NCI-H1105 treated with DMSO at 0.1 percent for 48 hours (cell line): ENCODE measurements around the gene SDR39U1.

Source experiments
- DNase-seq: peaks from one replicate; lab custom pipeline; 2025; lab: John Stamatoyannopoulos, UW

SDR39U1 gene

GRCh38 chr14:24428628-24429394 lies 13.8 kb downstream of the SDR39U1 start:
- DNase-seq: no peak

- no peak for DNase-seq
Measured at GRCh38 chr14:24427537-24428508, 14.8 kb downstream of the SDR39U1 start.

- no peak for DNase-seq
Measured at GRCh38 chr14:24426912-24427536, 15.6 kb downstream of the SDR39U1 start.

- no peak for DNase-seq
Measured at GRCh38 chr14:24426150-24426911, 16.2 kb downstream of the SDR39U1 start.

- DNase-seq: peak; percentile 6
Measured at GRCh38 chr14:24425704-24426103, 16.9 kb downstream of the SDR39U1 start.

- DNase-seq: no peak
Measured at GRCh38 chr14:24422694-24423601, 19.6 kb downstream of the SDR39U1 start.

GRCh38 chr14:24422261-24422660 lies 20.3 kb downstream of the SDR39U1 start:
- no peak for DNase-seq

- DNase-seq: no peak
Measured at GRCh38 chr14:24418492-24418873, 24.1 kb downstream of the SDR39U1 start.

GRCh38 chr14:24417832-24418491 lies 24.6 kb downstream of the SDR39U1 start:
- DNase-seq: no peak

GRCh38 chr14:24416932-24417619 lies 25.5 kb downstream of the SDR39U1 start:
- no peak for DNase-seq

- no peak for DNase-seq
Measured at GRCh38 chr14:24416254-24416931, 26.2 kb downstream of the SDR39U1 start.

- DNase-seq: no peak
Measured at GRCh38 chr14:24415421-24416253, 26.9 kb downstream of the SDR39U1 start.

- DNase-seq: no peak
Measured at GRCh38 chr14:24414732-24415420, 27.7 kb downstream of the SDR39U1 start.

- no peak for DNase-seq
Measured at GRCh38 chr14:24414077-24414476, 28.5 kb downstream of the SDR39U1 start.

GRCh38 chr14:24411443-24412389 lies 30.9 kb downstream of the SDR39U1 start:
- peak; percentile 33 for DNase-seq

GRCh38 chr14:24409956-24410355 lies 32.6 kb downstream of the SDR39U1 start:
- DNase-seq: no peak
